ENCODE data around the gene UBE2B. TPM values are rescaled to one million over a fixed set of nuclear protein-coding genes. Genes with fewer than 3 reads are reported as not detected.
A peak's percentile ranks its signal among the peaks of the same experiment; 100 is the strongest.
"Not testable (repeated sequence)": the region's sequence is repeated elsewhere in the genome, so short reads cannot be mapped to it uniquely, and the experiment has no call there.

The UBE2B gene
- polyA plus RNA-seq, 3 donors, result 30.6 to 68.6 (median 43.4) TPM

DNA sequence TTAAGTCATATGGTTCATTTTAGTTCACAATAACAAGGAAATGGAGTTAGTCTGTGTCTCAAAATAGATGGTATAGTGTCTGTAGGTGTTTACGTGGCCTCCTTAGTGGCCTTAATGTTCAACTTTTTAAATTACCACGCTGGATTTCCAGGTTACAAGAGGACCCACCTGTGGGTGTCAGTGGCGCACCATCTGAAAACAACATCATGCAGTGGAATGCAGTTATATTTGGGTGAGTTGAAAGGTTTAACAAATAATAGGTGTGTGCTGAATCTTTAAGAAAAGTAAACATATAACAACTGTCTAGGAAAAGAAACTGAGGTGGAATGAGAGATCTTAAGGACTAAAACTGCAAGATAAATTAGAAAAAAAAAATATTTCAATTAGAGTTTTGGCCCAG, 2.9 kb downstream of the UBE2B start:
- Mint-ChIP-seq H3K4me1 (peaks cover 29% of the 10 kb centered on the region), H3K27ac (no peak overlapping the region), H3K36me3 (peaks cover 31 to 48% of the 10 kb centered on the region in 2 donors), H3K9me3 (peaks cover 0 to 1% (median 0%) of the 10 kb centered on the region in 7 donors), H3K4me3 (no peak overlapping the region), H3K27me3 (ENCODE audit: low read depth in 3 of 3) (peaks cover 0 to 4% (median 0%) of the 10 kb centered on the region in 3 donors)
- Histone ChIP-seq H3K36me3 (replicated peaks in 1 of 2; ENCODE audit: control insufficient read depth in 1 of 2, insufficient read depth in 2 of 2, low read length in 2 of 2) (peaks cover 42 to 50% of the 10 kb centered on the region in 2 donors), H3K27ac (ENCODE audit: low read depth in 1 of 2, low read length in 2 of 2) (no peak overlapping the region), H3K4me2 (replicated peaks; ENCODE audit: extremely low read depth, low read length, poor library complexity, severe bottlenecking) (no peak overlapping the region), H3K27me3 (ENCODE audit: control insufficient read depth in 2 of 2, insufficient read depth in 2 of 2, low read length in 2 of 2) (no peaks in the 10 kb centered on the region), H3K4me1 (ENCODE audit: control insufficient read depth in 1 of 2, insufficient read depth in 2 of 2, low read length in 2 of 2) (peaks cover 18 to 19% of the 10 kb centered on the region in 2 donors), H3K9me3 (replicated peaks in 1 of 2; ENCODE audit: control insufficient read depth in 1 of 2, insufficient read depth in 1 of 2, low read length in 2 of 2) (no peaks in the 10 kb centered on the region), H2AFZ (ENCODE audit: insufficient read depth, low read depth, low read length, poor library complexity, severe bottlenecking) (no peak overlapping the region), H3K4me3 (replicated peaks in 1 of 3; ENCODE audit: low read depth in 2 of 3, low read length in 3 of 3) (no peak overlapping the region), H4K20me1 (ENCODE audit: insufficient read depth, low read length) (peaks cover 71% of the 10 kb centered on the region), H3K9ac (ENCODE audit: insufficient read depth, low read length, poor library complexity, severe bottlenecking) (no peak overlapping the region), H3K79me2 (ENCODE audit: insufficient read depth, low read length) (peaks cover 71% of the 10 kb centered on the region)
- intact Hi-C loops (cut with micrococcal nuclease), result loop anchor here (5.0 to 10.0 kb wide), 5 partner anchors 69 to 1319 kb away; partner anchors contain the start of genes JADE2 (in 2 of the 2), HSPA4 (in 1 of the 2) and PPP2CA (in 1 of the 2)
- DNase-seq, result no peak
- no CpG with 5 or more reads among the region's 3 CpGs for WGBS (ENCODE audit: insufficient coverage)
- TF ChIP-seq, protein P1, sequence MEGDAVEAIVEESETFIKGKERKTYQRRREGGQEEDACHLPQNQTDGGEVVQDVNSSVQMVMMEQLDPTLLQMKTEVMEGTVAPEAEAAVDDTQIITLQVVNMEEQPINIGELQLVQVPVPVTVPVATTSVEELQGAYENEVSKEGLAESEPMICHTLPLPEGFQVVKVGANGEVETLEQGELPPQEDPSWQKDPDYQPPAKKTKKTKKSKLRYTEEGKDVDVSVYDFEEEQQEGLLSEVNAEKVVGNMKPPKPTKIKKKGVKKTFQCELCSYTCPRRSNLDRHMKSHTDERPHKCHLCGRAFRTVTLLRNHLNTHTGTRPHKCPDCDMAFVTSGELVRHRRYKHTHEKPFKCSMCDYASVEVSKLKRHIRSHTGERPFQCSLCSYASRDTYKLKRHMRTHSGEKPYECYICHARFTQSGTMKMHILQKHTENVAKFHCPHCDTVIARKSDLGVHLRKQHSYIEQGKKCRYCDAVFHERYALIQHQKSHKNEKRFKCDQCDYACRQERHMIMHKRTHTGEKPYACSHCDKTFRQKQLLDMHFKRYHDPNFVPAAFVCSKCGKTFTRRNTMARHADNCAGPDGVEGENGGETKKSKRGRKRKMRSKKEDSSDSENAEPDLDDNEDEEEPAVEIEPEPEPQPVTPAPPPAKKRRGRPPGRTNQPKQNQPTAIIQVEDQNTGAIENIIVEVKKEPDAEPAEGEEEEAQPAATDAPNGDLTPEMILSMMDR (IDR thresholded peaks at IDR 0.05), result no peak

DNA sequence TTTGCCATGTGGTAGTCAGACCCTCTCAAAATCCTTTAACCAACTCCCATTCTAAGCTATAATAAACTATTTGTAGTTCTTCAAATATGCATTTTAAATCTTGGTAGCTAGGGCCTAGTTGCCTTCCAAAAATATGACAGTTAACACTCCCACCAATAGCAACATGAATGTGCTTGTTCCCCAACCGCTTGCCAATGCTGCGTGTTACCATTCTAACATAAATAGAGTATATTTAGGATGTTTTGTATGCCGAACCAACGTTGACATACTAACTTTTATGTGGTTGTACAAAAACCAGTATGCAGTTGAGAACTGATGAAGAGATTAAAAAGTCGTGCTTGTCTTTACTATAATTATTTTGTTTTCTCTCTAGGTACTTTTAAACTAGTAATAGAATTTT, 9.0 kb downstream of the UBE2B start:
- no peak overlapping the region for H3K4me3 Mint-ChIP-seq
- Histone ChIP-seq H3K27me3 (ENCODE audit: control insufficient read depth in 2 of 2, insufficient read depth in 2 of 2, low read length in 2 of 2) (no peaks in the 10 kb centered on the region), H3K9me3 (replicated peaks in 1 of 2; ENCODE audit: control insufficient read depth in 1 of 2, insufficient read depth in 1 of 2, low read length in 2 of 2) (no peaks in the 10 kb centered on the region), H3K4me2 (replicated peaks; ENCODE audit: extremely low read depth, low read length, poor library complexity, severe bottlenecking) (no peak overlapping the region), H3K79me2 (ENCODE audit: insufficient read depth, low read length) (peaks cover 44% of the 10 kb centered on the region), H3K4me3 (replicated peaks in 1 of 3; ENCODE audit: low read depth in 2 of 3, low read length in 3 of 3) (no peak overlapping the region), H4K20me1 (ENCODE audit: insufficient read depth, low read length) (peaks cover 98% of the 10 kb centered on the region), H3K4me1 (ENCODE audit: control insufficient read depth in 1 of 2, insufficient read depth in 2 of 2, low read length in 2 of 2) (no peaks in the 10 kb centered on the region), H3K36me3 (replicated peaks in 1 of 2; ENCODE audit: control insufficient read depth in 1 of 2, insufficient read depth in 2 of 2, low read length in 2 of 2) (peaks cover 90 to 96% of the 10 kb centered on the region in 2 donors), H3K9ac (ENCODE audit: insufficient read depth, low read length, poor library complexity, severe bottlenecking) (no peak overlapping the region), H3K27ac (ENCODE audit: low read depth in 1 of 2, low read length in 2 of 2) (no peak overlapping the region), H2AFZ (ENCODE audit: insufficient read depth, low read depth, low read length, poor library complexity, severe bottlenecking) (no peak overlapping the region)
- no peaks in the 10 kb centered on the region for H3K9me3 Mint-ChIP-seq
- no peak for DNase-seq
- TF ChIP-seq, protein P1 (IDR thresholded peaks at IDR 0.05), result no peak
- no peak overlapping the region for H3K27ac Mint-ChIP-seq
- WGBS (ENCODE audit: insufficient coverage), result no CpG with 5 or more reads among the region's 5 CpGs
- no peaks in the 10 kb centered on the region for H3K4me1 Mint-ChIP-seq
- intact Hi-C loops (cut with micrococcal nuclease), result no loop called here
- H3K36me3 Mint-ChIP-seq, result peaks cover 69 to 93% of the 10 kb centered on the region in 2 donors
- H3K27me3 Mint-ChIP-seq (ENCODE audit: low read depth in 3 of 3), result peaks cover 0 to 2% (median 0%) of the 10 kb centered on the region in 3 donors

DNA sequence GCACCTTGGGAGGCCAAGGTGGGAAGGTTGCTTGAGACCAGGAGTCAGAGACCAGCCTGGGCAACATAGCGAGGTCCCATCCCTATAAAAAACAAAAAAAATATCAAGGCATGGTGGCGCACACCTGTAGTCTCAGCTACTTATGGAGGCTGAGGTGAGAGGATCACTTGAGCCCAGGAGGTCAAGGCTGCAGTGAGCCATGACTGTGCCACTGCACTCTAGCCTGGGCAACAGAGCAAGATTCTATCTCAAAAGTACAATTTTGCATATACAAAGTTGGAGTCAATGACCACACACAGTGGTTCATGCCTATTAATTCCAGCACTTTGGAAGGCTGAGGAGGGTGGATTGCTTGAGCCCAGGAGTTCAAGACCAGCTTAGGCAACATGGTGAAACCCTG, 10.8 kb downstream of the UBE2B start:
- H3K27ac ChIP-seq (ENCODE audit: low read depth in 1 of 2, low read length in 2 of 2); H3K4me2 ChIP-seq (replicated peaks; ENCODE audit: extremely low read depth, low read length, poor library complexity, severe bottlenecking); H3K4me3 Mint-ChIP-seq; H3K9me3 Mint-ChIP-seq; intact Hi-C loops (cut with micrococcal nuclease); H3K27me3 Mint-ChIP-seq (ENCODE audit: low read depth in 3 of 3); H3K4me1 Mint-ChIP-seq; H2AFZ ChIP-seq (ENCODE audit: insufficient read depth, low read depth, low read length, poor library complexity, severe bottlenecking); H3K9ac ChIP-seq (ENCODE audit: insufficient read depth, low read length, poor library complexity, severe bottlenecking); H3K4me3 ChIP-seq (replicated peaks in 1 of 3; ENCODE audit: low read depth in 2 of 3, low read length in 3 of 3); H3K27me3 ChIP-seq (ENCODE audit: control insufficient read depth in 2 of 2, insufficient read depth in 2 of 2, low read length in 2 of 2); DNase-seq; H3K9me3 ChIP-seq (replicated peaks in 1 of 2; ENCODE audit: control insufficient read depth in 1 of 2, insufficient read depth in 1 of 2, low read length in 2 of 2); H3K4me1 ChIP-seq (ENCODE audit: control insufficient read depth in 1 of 2, insufficient read depth in 2 of 2, low read length in 2 of 2): not testable (repeated sequence)
- WGBS (ENCODE audit: insufficient coverage), result no CpG with 5 or more reads among the region's 2 CpGs
- Mint-ChIP-seq H3K27ac (peak overlapping the region in 1 of 7 donors; percentile 36), H3K36me3 (peaks cover 65 to 98% of the 10 kb centered on the region in 2 donors)
- peaks cover 28% of the 10 kb centered on the region for H3K79me2 ChIP-seq (ENCODE audit: insufficient read depth, low read length)
- H3K36me3 ChIP-seq (replicated peaks in 1 of 2; ENCODE audit: control insufficient read depth in 1 of 2, insufficient read depth in 2 of 2, low read length in 2 of 2), result peaks cover 83 to 97% of the 10 kb centered on the region in 2 donors
- peaks cover 97% of the 10 kb centered on the region for H4K20me1 ChIP-seq (ENCODE audit: insufficient read depth, low read length)
